GM06990 (cell line): ENCODE measurements around the gene ZNF467.

Source experiments
- DNase-seq: peaks from one replicate; pipeline ENCODE4 v3.0.0-alpha.2; 2011; ENCODE audit not compliant: insufficient read length; ENCODE audit errors: extremely low read depth
- H3K27me3 ChIP-seq: replicated peaks from 2 replicates; pipeline ENCODE4 v1.6.0; 2011; ENCODE audit warnings: low read length; ENCODE audit not compliant: control insufficient read depth, insufficient read depth
- H3K36me3 ChIP-seq: 2 replicates; pipeline ENCODE4 v1.5.1; 2011; ENCODE audit warnings: low read length; ENCODE audit not compliant: control insufficient read depth, insufficient read depth
- H3K4me3 ChIP-seq: replicated peaks from 2 replicates; pipeline ENCODE4 v1.5.1; 2011; ENCODE audit warnings: low read depth, mild to moderate bottlenecking, control low read depth, low read length
- TF ChIP-seq, protein P1 (sequence below): IDR thresholded peaks from 2 replicates; pipeline ENCODE4 v1.5.1; 2011; ENCODE audit warnings: low read length, control low read depth, mild to moderate bottlenecking, inconsistent platforms; ENCODE audit not compliant: insufficient read depth, poor library complexity, severe bottlenecking

The ZNF467 gene

DNA sequence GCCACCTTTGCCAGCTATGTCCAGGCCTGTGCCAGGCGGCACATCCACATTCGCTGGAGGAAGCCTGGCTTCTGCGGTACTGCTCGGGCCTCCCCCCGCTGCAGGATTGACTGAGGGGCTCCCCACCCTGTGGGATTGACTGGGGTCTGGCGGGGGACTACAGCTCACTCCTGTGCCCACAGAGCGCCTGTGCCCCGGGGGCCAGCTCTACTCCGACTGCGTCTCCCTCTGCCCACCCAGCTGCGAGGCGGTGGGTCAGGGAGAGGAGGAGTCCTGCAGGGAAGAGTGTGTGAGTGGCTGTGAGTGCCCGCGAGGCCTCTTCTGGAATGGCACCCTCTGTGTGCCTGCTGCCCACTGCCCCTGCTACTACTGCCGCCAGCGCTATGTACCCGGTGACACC is 6.7 kb upstream of the ZNF467 start:
- TF ChIP-seq, protein P1, sequence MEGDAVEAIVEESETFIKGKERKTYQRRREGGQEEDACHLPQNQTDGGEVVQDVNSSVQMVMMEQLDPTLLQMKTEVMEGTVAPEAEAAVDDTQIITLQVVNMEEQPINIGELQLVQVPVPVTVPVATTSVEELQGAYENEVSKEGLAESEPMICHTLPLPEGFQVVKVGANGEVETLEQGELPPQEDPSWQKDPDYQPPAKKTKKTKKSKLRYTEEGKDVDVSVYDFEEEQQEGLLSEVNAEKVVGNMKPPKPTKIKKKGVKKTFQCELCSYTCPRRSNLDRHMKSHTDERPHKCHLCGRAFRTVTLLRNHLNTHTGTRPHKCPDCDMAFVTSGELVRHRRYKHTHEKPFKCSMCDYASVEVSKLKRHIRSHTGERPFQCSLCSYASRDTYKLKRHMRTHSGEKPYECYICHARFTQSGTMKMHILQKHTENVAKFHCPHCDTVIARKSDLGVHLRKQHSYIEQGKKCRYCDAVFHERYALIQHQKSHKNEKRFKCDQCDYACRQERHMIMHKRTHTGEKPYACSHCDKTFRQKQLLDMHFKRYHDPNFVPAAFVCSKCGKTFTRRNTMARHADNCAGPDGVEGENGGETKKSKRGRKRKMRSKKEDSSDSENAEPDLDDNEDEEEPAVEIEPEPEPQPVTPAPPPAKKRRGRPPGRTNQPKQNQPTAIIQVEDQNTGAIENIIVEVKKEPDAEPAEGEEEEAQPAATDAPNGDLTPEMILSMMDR, result no peak
- Histone ChIP-seq H3K27me3 (peaks cover 1% of the 10 kb centered on the region), H3K36me3 (no peaks in the 10 kb centered on the region), H3K4me3 (no peak overlapping the region)
- no peak for DNase-seq

DNA sequence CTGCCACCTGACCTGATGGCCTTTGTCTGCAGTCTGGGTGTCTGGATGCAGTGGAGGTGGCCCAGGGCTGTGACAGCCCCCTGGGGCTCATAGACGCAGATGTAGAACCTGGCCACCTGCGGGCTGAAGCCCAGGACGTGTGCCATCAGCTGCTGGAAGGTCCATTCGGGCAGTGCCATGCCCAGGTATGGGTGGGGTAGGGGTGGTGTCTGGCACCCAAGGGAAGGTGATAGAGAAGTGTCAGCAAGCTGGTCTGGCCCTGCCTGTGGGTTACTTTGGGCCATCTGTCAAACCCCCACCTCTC is 6.1 kb upstream of the ZNF467 start:
- TF ChIP-seq, protein P1, result no peak
- no peak overlapping the region for H3K4me3 ChIP-seq
- no peak for DNase-seq
- no peaks in the 10 kb centered on the region for H3K36me3 ChIP-seq
- peaks cover 1% of the 10 kb centered on the region for H3K27me3 ChIP-seq

DNA sequence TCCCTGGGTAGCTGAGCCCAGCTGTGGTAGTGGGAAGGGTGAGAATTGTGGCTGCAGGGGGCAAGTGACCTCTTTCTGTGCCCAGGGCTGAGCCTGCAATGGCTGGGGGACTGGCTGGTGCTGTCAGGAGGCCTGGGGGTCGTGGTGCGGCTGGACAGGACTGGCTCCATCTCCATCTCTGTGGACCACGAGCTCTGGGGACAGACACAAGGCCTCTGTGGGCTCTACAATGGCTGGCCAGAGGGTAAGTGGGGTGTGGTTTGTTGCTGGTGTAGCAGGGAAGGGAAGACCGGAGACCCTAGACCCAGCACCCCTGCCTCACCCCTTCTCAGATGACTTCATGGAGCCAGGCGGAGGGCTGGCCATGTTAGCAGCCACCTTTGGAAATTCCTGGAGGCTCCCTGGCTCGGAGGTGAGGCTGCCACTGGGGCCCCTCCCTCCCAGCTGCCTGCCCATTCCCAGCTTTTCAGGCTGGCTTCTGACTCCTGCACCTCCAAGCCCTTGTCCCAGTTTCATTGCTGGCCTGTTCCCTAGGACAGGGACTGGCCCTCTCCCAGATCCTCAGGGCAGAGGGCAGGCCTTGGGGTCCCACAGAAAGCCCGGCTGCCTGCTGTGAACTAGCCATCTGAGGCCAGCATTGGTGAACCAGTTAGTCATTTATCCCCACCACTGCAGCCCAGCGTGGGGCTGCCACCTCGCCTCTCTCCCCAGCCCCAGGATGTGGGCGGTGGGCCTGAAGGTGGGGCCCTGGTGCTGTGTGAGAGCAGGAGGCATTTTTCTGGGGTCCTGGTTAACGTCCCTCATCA is 5.5 kb upstream of the ZNF467 start:
- no peaks in the 10 kb centered on the region for H3K36me3 ChIP-seq
- peaks cover 1% of the 10 kb centered on the region for H3K27me3 ChIP-seq
- DNase-seq, result no peak
- no peak overlapping the region for H3K4me3 ChIP-seq
- TF ChIP-seq, protein P1, result no peak

DNA sequence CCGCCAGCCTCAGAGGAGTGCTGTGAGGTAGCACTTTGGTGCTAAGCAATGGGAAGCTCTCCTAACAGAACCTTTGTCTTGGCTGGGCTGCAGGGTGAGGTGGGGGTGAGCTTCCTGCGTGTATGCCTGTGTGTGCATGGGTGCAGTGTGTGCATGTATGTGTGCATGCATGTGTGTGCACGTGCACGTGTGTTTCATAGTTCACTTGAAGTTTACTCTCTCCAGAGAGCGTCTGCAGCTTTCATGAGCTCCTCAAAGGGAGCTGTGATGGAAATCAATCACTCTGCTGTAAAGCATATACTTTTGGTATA is 4.9 kb upstream of the ZNF467 start:
- Histone ChIP-seq H3K4me3 (no peak overlapping the region), H3K27me3 (peaks cover 1% of the 10 kb centered on the region), H3K36me3 (no peaks in the 10 kb centered on the region)
- TF ChIP-seq, protein P1, result no peak
- DNase-seq, result no peak

DNA sequence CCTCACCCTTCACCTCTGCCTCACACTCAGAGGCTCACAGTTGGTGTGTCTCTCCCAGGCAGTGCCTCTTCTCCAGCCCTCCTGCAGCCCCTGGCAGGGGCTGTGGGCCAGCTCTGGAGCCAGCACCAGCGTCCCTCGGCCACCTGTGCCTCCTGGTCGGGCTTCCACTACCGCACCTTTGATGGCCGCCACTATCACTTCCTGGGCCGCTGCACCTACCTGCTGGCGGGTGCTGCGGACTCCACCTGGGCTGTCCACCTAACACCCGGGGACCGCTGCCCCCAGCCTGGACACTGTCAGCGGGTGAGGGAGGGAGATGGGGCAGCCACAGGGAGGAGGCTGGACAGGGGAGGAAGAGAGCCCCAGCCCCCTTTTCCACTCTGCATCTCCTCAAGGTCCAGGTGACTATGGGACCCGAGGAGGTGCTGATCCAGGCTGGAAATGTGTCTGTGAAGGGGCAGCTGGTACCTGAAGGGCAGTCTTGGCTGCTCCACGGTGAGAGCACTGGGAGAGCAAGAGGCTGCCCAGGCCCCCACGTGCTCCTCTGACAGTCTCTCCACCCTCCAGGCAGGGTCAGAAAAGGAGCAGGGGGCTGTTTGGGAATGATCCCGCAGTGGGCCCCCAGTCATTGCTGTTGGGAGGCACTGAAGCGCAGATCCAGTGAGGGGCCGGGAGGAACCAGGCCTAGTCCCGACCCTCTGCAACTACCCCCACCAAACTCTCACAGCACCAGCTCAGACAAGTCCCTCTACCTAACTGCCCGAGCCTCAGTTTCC is 4.4 kb upstream of the ZNF467 start:
- no peaks in the 10 kb centered on the region for H3K36me3 ChIP-seq
- DNase-seq, result no peak
- H3K4me3 ChIP-seq, result no peak overlapping the region
- TF ChIP-seq, protein P1, result no peak
- H3K27me3 ChIP-seq, result peaks cover 1% of the 10 kb centered on the region
